ENCODE data around the gene GNAI3. TPM values are rescaled to one million over a fixed set of nuclear protein-coding genes. Genes with fewer than 3 reads are reported as not detected.
A peak's percentile ranks its signal among the peaks of the same experiment; 100 is the strongest.

The GNAI3 gene
- total RNA-seq, 1 experiment from 2014 or later: 20.2 TPM

DNA sequence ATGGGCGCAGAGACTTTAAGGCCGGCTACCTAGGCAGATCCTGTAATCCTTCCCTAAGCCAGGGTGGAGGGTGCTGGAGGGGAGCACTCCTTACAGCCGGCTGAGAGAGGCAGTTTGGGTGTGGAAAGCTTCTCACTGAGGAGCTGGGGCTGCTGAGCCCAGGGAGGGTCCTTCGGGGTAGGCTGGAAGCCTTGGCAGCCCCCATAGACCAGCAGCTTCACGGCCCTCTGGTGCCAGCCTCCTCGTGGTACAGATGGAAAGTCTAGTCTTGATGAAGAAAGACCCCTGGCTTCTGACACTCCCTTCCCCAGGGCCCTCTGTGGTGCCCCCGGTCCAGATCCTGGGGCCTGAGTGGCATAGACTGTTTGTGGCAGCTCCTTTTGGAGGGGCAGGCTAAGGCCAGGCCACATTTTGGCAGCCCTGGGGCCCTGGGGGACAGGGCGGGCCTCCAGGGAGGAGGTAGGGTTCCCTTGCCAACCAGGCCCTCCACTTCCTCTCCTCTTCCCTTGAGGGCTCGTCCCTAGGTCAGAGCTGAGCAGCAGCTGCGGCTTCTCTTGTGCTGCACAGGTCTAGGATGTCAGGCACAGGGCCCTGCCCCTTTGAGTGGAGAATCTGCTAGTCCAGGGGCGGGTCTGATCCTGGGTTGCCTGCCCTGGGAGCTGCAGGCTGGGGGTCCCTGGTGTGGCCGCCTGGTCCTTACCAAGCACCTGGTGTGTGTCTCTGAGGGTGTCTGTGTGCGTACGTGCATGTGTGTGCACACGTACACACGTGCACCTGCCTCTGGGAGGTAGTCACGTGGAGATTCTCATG lies 76.0 kb downstream of the GNAI3 start:
- no peak for DNase-seq (ENCODE audit: low read depth)

GRCh38 chr1:109625176-109625575 lies 76.8 kb downstream of the GNAI3 start:
- DNase-seq (ENCODE audit: low read depth): no peak

GRCh38 chr1:109625601-109626560 lies 77.5 kb downstream of the GNAI3 start:
- DNase-seq (ENCODE audit: low read depth): no peak

DNA sequence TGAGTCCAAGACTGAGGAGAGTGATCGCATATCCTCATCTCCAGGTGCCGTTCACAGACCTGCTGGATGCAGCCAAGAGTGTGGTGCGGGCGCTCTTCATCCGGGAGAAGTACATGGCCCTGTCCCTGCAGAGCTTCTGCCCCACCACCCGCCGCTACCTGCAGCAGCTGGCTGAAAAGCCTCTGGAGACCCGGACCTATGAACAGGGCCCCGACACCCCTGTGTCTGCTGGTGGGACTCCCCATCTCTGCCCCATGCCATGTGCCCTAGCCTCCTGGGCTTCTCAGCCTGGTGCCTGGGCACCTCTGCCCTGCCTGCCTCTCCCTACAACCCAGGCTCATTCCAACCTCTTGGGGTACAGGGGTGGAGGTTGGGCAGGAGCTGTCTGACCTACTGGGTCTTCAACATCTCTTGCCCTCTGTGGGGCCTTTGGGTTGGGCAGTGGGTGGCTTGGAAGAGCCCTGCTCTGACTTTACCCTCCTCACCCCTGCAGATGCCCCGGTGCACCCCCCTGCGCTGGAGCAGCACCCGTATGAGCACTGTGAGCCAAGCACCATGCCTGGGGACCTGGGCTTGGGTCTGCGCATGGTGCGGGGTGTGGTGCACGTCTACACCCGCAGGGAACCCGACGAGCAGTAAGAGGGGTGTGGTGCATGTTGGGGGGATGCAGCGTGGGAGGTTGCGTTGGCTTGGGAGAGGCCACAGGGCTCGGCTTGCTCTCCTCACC lies 78.4 kb downstream of the GNAI3 start:
- DNase-seq (ENCODE audit: low read depth): no peak

- DNase-seq (ENCODE audit: low read depth): no peak
Observed at GRCh38 chr1:109627692-109628399, 79.4 kb downstream of the GNAI3 start.

GRCh38 chr1:109628540-109629321 lies 80.3 kb downstream of the GNAI3 start:
- DNase-seq (ENCODE audit: low read depth): no peak

DNA sequence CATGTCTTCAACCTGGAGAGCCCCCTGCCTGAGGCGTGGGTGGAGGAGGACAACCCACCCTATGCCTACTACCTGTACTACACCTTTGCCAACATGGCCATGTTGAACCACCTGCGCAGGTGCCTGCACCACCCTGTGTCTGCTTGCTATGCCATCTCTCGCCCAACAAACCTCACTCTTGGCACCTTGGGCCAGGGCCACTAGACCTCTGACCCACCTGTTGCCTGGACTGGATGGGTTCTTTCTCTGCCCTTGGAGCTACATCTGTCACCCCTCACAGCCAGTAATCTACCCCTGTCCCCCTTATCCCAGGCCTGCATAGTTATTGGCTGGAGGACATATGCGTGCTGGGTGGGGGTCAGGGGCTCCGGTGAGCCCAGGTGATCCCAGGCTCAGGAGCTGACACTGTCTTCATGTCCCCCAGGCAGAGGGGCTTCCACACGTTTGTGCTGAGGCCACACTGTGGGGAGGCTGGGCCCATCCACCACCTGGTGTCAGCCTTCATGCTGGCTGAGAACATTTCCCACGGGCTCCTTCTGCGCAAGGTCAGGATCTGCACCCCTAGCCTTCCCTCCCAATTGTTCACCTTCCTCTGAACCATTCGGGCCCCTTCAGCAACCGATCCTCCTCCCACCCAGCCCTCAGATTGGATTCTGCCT lies 81.1 kb downstream of the GNAI3 start:
- DNase-seq (ENCODE audit: low read depth): no peak

GRCh38 chr1:109630081-109630897 lies 81.9 kb downstream of the GNAI3 start:
- no peak for DNase-seq (ENCODE audit: low read depth)

DNA sequence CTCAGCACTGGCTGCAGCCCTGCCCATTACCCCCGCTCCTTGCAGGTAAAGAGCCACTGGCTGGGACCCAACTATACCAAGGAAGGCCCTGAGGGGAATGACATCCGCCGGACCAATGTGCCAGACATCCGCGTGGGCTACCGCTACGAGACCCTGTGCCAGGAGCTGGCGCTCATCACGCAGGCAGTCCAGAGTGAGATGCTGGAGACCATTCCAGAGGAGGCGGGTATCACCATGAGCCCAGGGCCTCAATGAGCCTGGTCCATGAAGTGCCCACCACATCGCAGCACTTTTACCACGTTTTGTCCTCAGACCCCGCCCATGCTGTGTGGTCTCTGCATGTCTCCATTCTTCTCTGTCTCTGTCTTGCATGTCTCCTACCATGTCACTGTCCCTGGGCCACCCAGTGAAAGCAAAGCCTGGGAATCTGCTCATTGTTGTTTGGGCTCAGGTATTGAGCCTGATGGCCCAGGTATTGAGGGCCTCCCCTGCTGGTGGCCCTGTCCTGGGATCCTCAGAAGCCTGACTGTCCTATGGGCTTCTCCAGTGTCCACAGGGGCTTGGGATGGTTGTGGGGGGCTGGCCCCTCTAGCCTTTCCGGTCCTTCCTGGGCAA lies 82.6 kb downstream of the GNAI3 start:
- DNase-seq (ENCODE audit: low read depth): no peak

GRCh38 chr1:109631513-109632505 lies 83.4 kb downstream of the GNAI3 start:
- DNase-seq (ENCODE audit: low read depth): no peak

GRCh38 chr1:109632671-109633346 lies 84.4 kb downstream of the GNAI3 start:
- no peak for DNase-seq (ENCODE audit: low read depth)

- DNase-seq (ENCODE audit: low read depth): no peak
Observed at GRCh38 chr1:109634292-109634691, 85.9 kb downstream of the GNAI3 start.

- DNase-seq (ENCODE audit: low read depth): no peak
Observed at GRCh38 chr1:109634771-109635750, 86.6 kb downstream of the GNAI3 start.

DNA sequence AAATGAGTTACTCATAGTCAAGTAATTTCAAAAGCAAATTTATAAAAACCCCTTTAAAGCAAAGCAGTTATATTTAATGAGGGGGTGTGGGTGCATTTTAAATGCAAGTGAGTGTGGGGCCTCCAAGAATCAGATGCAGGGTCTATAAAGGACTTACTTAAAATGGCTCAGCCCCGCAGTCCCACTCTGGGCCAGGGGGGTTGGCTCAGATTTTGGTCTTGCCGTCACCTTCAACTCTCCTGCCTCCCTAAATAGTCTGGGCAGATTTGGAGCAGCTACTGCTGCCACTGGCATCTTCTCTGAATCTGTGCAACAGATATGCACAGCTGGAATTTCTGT lies 87.4 kb downstream of the GNAI3 start:
- DNase-seq (ENCODE audit: low read depth): no peak

- peak; percentile 65 for DNase-seq (ENCODE audit: low read depth)
Observed at GRCh38 chr1:109636201-109636952, 88.0 kb downstream of the GNAI3 start.
